Measurements from ENCODE around the gene CYFIP2. TPM values are rescaled to one million over a fixed set of nuclear protein-coding genes. Genes with fewer than 3 reads are reported as not detected.

The CYFIP2 gene
- total RNA-seq, 1 donor from 2014 or later, result 27.7 TPM

GRCh38 chr5:157335534-157336422 is 69.9 kb downstream of the CYFIP2 start:
- H3K36me3 ChIP-seq, result no peaks in the 10 kb centered on the region
- TF ChIP-seq POLR2A (IDR thresholded peaks at IDR 0.05) (no peak), POLR2AphosphoS5 (IDR thresholded peaks at IDR 0.05; ENCODE audit: insufficient read depth in 1 of 2, low read depth in 1 of 2) (no peak)
- TF ChIP-seq, protein P1, sequence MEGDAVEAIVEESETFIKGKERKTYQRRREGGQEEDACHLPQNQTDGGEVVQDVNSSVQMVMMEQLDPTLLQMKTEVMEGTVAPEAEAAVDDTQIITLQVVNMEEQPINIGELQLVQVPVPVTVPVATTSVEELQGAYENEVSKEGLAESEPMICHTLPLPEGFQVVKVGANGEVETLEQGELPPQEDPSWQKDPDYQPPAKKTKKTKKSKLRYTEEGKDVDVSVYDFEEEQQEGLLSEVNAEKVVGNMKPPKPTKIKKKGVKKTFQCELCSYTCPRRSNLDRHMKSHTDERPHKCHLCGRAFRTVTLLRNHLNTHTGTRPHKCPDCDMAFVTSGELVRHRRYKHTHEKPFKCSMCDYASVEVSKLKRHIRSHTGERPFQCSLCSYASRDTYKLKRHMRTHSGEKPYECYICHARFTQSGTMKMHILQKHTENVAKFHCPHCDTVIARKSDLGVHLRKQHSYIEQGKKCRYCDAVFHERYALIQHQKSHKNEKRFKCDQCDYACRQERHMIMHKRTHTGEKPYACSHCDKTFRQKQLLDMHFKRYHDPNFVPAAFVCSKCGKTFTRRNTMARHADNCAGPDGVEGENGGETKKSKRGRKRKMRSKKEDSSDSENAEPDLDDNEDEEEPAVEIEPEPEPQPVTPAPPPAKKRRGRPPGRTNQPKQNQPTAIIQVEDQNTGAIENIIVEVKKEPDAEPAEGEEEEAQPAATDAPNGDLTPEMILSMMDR (IDR thresholded peaks at IDR 0.05), result no peak
- H3K27me3 ChIP-seq, result no peaks in the 10 kb centered on the region
- no peak overlapping the region for H3K4me3 ChIP-seq
- no peak for DNase-seq (ENCODE audit: extremely low spot score in 2 of 2)
- intact Hi-C loops (cut with DNase I), result no loop called here
- H3K4me1 ChIP-seq, result peaks cover 19% of the 10 kb centered on the region
- H3K27ac ChIP-seq, result peak overlapping the region; percentile 45
- H3K9me3 ChIP-seq, result no peaks in the 10 kb centered on the region

GRCh38 chr5:157336423-157336744 is 70.5 kb downstream of the CYFIP2 start:
- Histone ChIP-seq H3K4me3 (no peak overlapping the region), H3K36me3 (no peaks in the 10 kb centered on the region), H3K9me3 (no peaks in the 10 kb centered on the region), H3K27ac (no peak overlapping the region), H3K4me1 (peaks cover 19% of the 10 kb centered on the region), H3K27me3 (no peaks in the 10 kb centered on the region)
- no peak for TF ChIP-seq POLR2A (IDR thresholded peaks at IDR 0.05)
- TF ChIP-seq, protein P1 (IDR thresholded peaks at IDR 0.05), result no peak
- TF ChIP-seq POLR2AphosphoS5 (IDR thresholded peaks at IDR 0.05; ENCODE audit: insufficient read depth in 1 of 2, low read depth in 1 of 2), result no peak
- no peak for DNase-seq (ENCODE audit: extremely low spot score in 2 of 2)
- intact Hi-C loops (cut with DNase I), result no loop called here

- peaks cover 19% of the 10 kb centered on the region for H3K4me1 ChIP-seq
- intact Hi-C loops (cut with DNase I), result no loop called here
- no peak overlapping the region for H3K27ac ChIP-seq
- no peaks in the 10 kb centered on the region for H3K27me3 ChIP-seq
- no peak for DNase-seq (ENCODE audit: extremely low spot score in 2 of 2)
- TF ChIP-seq POLR2A (IDR thresholded peaks at IDR 0.05), result no peak
- TF ChIP-seq, protein P1 (IDR thresholded peaks at IDR 0.05), result no peak
- TF ChIP-seq POLR2AphosphoS5 (IDR thresholded peaks at IDR 0.05; ENCODE audit: insufficient read depth in 1 of 2, low read depth in 1 of 2), result no peak
- no peaks in the 10 kb centered on the region for H3K36me3 ChIP-seq
- H3K9me3 ChIP-seq, result no peaks in the 10 kb centered on the region
- H3K4me3 ChIP-seq, result no peak overlapping the region
Observed at GRCh38 chr5:157339409-157339808, 73.5 kb downstream of the CYFIP2 start.

GRCh38 chr5:157342822-157343402 is 77.0 kb downstream of the CYFIP2 start:
- H3K27ac ChIP-seq, result no peak overlapping the region
- no peak overlapping the region for H3K4me3 ChIP-seq
- H3K9me3 ChIP-seq, result no peaks in the 10 kb centered on the region
- no peak for DNase-seq (ENCODE audit: extremely low spot score in 2 of 2)
- intact Hi-C loops (cut with DNase I), result no loop called here
- no peaks in the 10 kb centered on the region for H3K36me3 ChIP-seq
- TF ChIP-seq, protein P1 (IDR thresholded peaks at IDR 0.05), result peak in 1 of 3 experiments; percentile 8
- TF ChIP-seq POLR2AphosphoS5 (IDR thresholded peaks at IDR 0.05; ENCODE audit: insufficient read depth in 1 of 2, low read depth in 1 of 2), result no peak
- H3K27me3 ChIP-seq, result no peaks in the 10 kb centered on the region
- no peaks in the 10 kb centered on the region for H3K4me1 ChIP-seq
